Activated CD4-positive, alpha-beta T cell treated with anti-CD3 and anti-CD28 coated beads for 24 hours (primary cell): ENCODE data around the gene PBX4.

Source experiments
- DNase-seq, 2 donors: peaks; one replicate each; pipeline ENCODE4 v3.0.0-alpha.2; 2020; ENCODE audit warnings: low read depth in 2 of 2

The PBX4 gene

GRCh38 chr19:19588546-19588945 lies 29.9 kb downstream of the PBX4 start:
- no peak for DNase-seq

GRCh38 chr19:19587771-19588170 lies 30.7 kb downstream of the PBX4 start:
- DNase-seq: no peak

- no peak for DNase-seq
These were observed 34.1 kb downstream of the PBX4 start for GRCh38 chr19:19584356-19584755.

GRCh38 chr19:19582471-19582870 lies 36.0 kb downstream of the PBX4 start:
- DNase-seq: no peak

GRCh38 chr19:19581391-19581790 lies 37.1 kb downstream of the PBX4 start:
- no peak for DNase-seq

- DNase-seq: no peak
These were observed 38.1 kb downstream of the PBX4 start for GRCh38 chr19:19580418-19580817.

- DNase-seq: no peak
These were observed 38.7 kb downstream of the PBX4 start for GRCh38 chr19:19579533-19580361.

- no peak for DNase-seq
These were observed 40.2 kb downstream of the PBX4 start for GRCh38 chr19:19578252-19578651.

GRCh38 chr19:19575411-19575810 lies 43.1 kb downstream of the PBX4 start:
- no peak for DNase-seq

GRCh38 chr19:19571071-19571786 lies 47.3 kb downstream of the PBX4 start:
- no peak for DNase-seq

GRCh38 chr19:19570571-19570970 lies 47.9 kb downstream of the PBX4 start:
- no peak for DNase-seq

GRCh38 chr19:19568802-19569756 lies 49.4 kb downstream of the PBX4 start:
- no peak for DNase-seq

GRCh38 chr19:19567391-19567790 lies 51.1 kb downstream of the PBX4 start:
- DNase-seq: no peak

- no peak for DNase-seq
These were observed 52.2 kb downstream of the PBX4 start for GRCh38 chr19:19566306-19566705.

- no peak for DNase-seq
These were observed 55.1 kb downstream of the PBX4 start for GRCh38 chr19:19563348-19563848.

GRCh38 chr19:19562665-19563347 lies 55.7 kb downstream of the PBX4 start:
- DNase-seq: no peak

GRCh38 chr19:19561946-19562664 lies 56.4 kb downstream of the PBX4 start:
- no peak for DNase-seq

- no peak for DNase-seq
These were observed 58.6 kb downstream of the PBX4 start for GRCh38 chr19:19559931-19560330.

- DNase-seq: no peak
These were observed 59.9 kb downstream of the PBX4 start for GRCh38 chr19:19558636-19559035.

GRCh38 chr19:19558055-19558454 lies 60.4 kb downstream of the PBX4 start:
- DNase-seq: no peak
